H1 (cell line): ENCODE measurements around the gene ZNF14.

ENCODE experiments used
- EP300 ChIP-seq, 2 experiments: IDR thresholded peaks; 1 replicate in 1 of 2; 2 replicates in 1 of 2; pipeline ENCODE4 v1.6.1; 2011 to 2012; ENCODE audit warnings: low read depth in 2 of 2, low read length in 2 of 2, mild to moderate bottlenecking in 2 of 2, borderline replicate concordance in 1 of 2, inconsistent platforms in 1 of 2, moderate library complexity in 1 of 2
- KDM1A ChIP-seq: fragments of 200-600, 300-600 bp; sonication (generic); IDR thresholded peaks from 2 replicates; pipeline ENCODE4 v1.7.1; 2016; ENCODE audit warnings: mild to moderate bottlenecking, low read length, borderline replicate concordance
- RBBP5 ChIP-seq: IDR thresholded peaks from 2 replicates; pipeline ENCODE4 v1.7.1; 2012; ENCODE audit warnings: low read depth, mild to moderate bottlenecking, inconsistent platforms, low read length, moderate library complexity, borderline replicate concordance
- SIX5 ChIP-seq: IDR thresholded peaks from 2 replicates; pipeline ENCODE4 v1.6.1; 2011; ENCODE audit warnings: mild to moderate bottlenecking, low read depth, low read length
- SRF ChIP-seq: IDR thresholded peaks from 2 replicates; pipeline ENCODE4 v1.6.1; 2011; ENCODE audit warnings: mild to moderate bottlenecking, low read depth, low read length, moderate library complexity
- TF ChIP-seq, protein P1 (sequence below): IDR thresholded peaks from 2 replicates; pipeline ENCODE4 v1.6.1; 2012; ENCODE audit warnings: inconsistent platforms
- TF ChIP-seq, protein P2 (sequence below), 3 experiments: IDR thresholded peaks; 1 replicate in 2 of 3; 2 replicates in 1 of 3; pipeline versions ENCODE4 v1.5.1 to v1.6.1; 2011; ENCODE audit warnings: low read length in 3 of 3, mild to moderate bottlenecking in 3 of 3, inconsistent platforms in 2 of 3, low read depth in 1 of 3, moderate library complexity in 1 of 3; ENCODE audit not compliant: insufficient read depth in 1 of 3; ENCODE audit errors: control extremely low read depth in 1 of 3

DNA sequence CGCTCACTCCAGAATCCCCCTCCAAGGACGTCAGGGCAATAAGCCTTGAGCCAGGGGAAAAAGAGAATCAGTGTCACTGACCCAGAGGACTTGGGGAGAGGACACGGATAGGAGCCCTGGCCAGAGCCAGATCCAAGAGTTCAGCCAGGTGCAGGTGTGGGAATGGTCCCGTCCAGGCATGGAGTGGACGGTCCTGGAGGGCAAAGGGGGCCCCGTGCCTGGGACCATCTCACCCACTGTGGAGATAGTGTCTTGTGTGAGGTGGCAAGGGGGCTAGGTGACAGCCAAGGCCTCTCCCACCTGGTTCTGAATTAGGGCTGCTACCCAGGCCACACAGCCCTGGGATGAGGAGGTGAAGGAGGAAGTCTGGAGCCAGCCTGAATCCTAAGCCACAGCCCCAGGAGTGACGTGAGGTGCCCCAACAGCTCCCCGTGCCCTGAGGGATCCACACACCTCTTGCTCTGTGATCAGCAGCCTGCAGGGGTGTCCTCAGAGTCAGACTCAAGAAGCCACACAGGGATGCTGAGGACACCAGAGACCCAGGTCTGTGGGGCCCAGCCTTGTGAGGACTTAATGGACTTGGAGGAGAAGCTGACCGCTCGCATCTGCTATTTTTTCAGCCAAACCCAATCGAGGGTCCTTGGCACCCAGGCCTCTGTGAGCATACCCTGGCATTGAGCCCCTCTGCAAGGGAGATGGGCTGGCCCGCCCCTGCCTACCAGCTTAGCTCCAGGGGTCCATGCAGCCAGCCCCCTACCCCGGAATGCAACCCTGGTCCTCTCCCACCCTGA lies 16.4 kb upstream of the ZNF14 start:
- TF ChIP-seq EP300 (IDR thresholded peaks at IDR 0.05; ENCODE audit: borderline replicate concordance in 1 of 2, low read depth in 2 of 2, low read length in 2 of 2) (no peak), RBBP5 (no peak), SIX5 (no peak), SRF (no peak), KDM1A (no peak)
- TF ChIP-seq, protein P1, sequence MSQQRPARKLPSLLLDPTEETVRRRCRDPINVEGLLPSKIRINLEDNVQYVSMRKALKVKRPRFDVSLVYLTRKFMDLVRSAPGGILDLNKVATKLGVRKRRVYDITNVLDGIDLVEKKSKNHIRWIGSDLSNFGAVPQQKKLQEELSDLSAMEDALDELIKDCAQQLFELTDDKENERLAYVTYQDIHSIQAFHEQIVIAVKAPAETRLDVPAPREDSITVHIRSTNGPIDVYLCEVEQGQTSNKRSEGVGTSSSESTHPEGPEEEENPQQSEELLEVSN: no peak
- TF ChIP-seq, protein P2, sequence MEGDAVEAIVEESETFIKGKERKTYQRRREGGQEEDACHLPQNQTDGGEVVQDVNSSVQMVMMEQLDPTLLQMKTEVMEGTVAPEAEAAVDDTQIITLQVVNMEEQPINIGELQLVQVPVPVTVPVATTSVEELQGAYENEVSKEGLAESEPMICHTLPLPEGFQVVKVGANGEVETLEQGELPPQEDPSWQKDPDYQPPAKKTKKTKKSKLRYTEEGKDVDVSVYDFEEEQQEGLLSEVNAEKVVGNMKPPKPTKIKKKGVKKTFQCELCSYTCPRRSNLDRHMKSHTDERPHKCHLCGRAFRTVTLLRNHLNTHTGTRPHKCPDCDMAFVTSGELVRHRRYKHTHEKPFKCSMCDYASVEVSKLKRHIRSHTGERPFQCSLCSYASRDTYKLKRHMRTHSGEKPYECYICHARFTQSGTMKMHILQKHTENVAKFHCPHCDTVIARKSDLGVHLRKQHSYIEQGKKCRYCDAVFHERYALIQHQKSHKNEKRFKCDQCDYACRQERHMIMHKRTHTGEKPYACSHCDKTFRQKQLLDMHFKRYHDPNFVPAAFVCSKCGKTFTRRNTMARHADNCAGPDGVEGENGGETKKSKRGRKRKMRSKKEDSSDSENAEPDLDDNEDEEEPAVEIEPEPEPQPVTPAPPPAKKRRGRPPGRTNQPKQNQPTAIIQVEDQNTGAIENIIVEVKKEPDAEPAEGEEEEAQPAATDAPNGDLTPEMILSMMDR (IDR thresholded peaks at IDR 0.05; ENCODE audit: control extremely low read depth in 1 of 3, insufficient read depth in 1 of 3, low read depth in 1 of 3, low read length in 3 of 3): no peak
